Naive thymus-derived CD4-positive, alpha-beta T cell (primary cell): ENCODE measurements around the gene STK4. TPM values are rescaled to one million over a fixed set of nuclear protein-coding genes. Genes with fewer than 3 reads are reported as not detected.
A peak's percentile ranks its signal among the peaks of the same experiment; 100 is the strongest.
"Not testable (repeated sequence)": the region's sequence is repeated elsewhere in the genome, so short reads cannot be mapped to it uniquely, and the experiment has no call there.

Experiments used
- ATAC-seq: fragments of 150-1000 bp; cut with Tn5 transposase; 2 replicates; pipeline ENCODE4 v1.10.0; 2021; ENCODE audit warnings: mild to moderate bottlenecking, moderate library complexity
- CTCF ChIA-PET: fragments of 350-600 bp; sonication (Branson Sonifier 250); formaldehyde crosslinking; loops from one replicate; lab custom pipeline; 2021; ENCODE audit warnings: antibody characterized with exemption; lab: Charles Lee
- POLR2A ChIA-PET: fragments of 350-600 bp; sonication (Branson Sonifier 250); formaldehyde crosslinking; loops from one replicate; lab custom pipeline; 2021; ENCODE audit warnings: antibody characterized with exemption, inconsistent platforms; lab: Charles Lee
- DNase-seq, 9 donors: peaks; one replicate each; pipeline versions ENCODE4 v3.0.0 to v3.0.0-alpha.2; 2020 to 2022; ENCODE audit warnings: mixed read lengths in 1 of 9
- H3K27ac ChIP-seq: one replicate; pipeline ENCODE4 v1.7.0; 2013; ENCODE audit warnings: mild to moderate bottlenecking, low read depth, low read length, moderate library complexity
- H3K27me3 ChIP-seq, 2 donors: one replicate each; pipeline ENCODE4 v1.7.0; 2013; ENCODE audit warnings: low read length in 2 of 2, mild to moderate bottlenecking in 2 of 2, moderate library complexity in 2 of 2; ENCODE audit not compliant: control insufficient read depth in 2 of 2, insufficient read depth in 2 of 2
- H3K36me3 ChIP-seq, 3 experiments: 1 replicate in 2 of 3; 2 replicates in 1 of 3; pipeline ENCODE4 v1.7.0; 2013; ENCODE audit warnings: low read length in 3 of 3, mild to moderate bottlenecking in 3 of 3, moderate library complexity in 1 of 3; ENCODE audit not compliant: insufficient read depth in 3 of 3, control insufficient read depth in 2 of 3
- H3K4me1 ChIP-seq, 2 donors: one replicate each; pipeline ENCODE4 v1.7.0; 2013; ENCODE audit warnings: low read length in 2 of 2, mild to moderate bottlenecking in 2 of 2, moderate library complexity in 1 of 2; ENCODE audit not compliant: control insufficient read depth in 2 of 2, insufficient read depth in 2 of 2
- H3K4me3 ChIP-seq: 2 replicates; pipeline ENCODE4 v1.7.0; 2013; ENCODE audit warnings: mild to moderate bottlenecking, low read length
- H3K9me3 ChIP-seq, 3 experiments: 1 replicate in 2 of 3; 2 replicates in 1 of 3; pipeline ENCODE4 v1.7.0; 2013; ENCODE audit warnings: low read length in 3 of 3; ENCODE audit not compliant: control insufficient read depth in 2 of 3
- H3K27ac Mint-ChIP-seq, 9 donors: one replicate each; pipeline ENCODE4 v1.8.0; 2020 to 2022; ENCODE audit warnings: mixed read lengths in 9 of 9, mild to moderate bottlenecking in 8 of 9, moderate library complexity in 5 of 9, inconsistent platforms in 2 of 9
- H3K27me3 Mint-ChIP-seq, 5 donors: one replicate each; pipeline ENCODE4 v1.8.0; 2021 to 2022; ENCODE audit warnings: mixed read lengths in 5 of 5, mild to moderate bottlenecking in 1 of 5
- H3K36me3 Mint-ChIP-seq, 5 donors: one replicate each; pipeline ENCODE4 v1.8.0; 2020 to 2022; ENCODE audit warnings: mixed read lengths in 5 of 5, mild to moderate bottlenecking in 3 of 5, inconsistent platforms in 1 of 5
- H3K4me1 Mint-ChIP-seq, 7 donors: one replicate each; pipeline ENCODE4 v1.8.0; 2020 to 2022; ENCODE audit warnings: mixed read lengths in 7 of 7, mild to moderate bottlenecking in 3 of 7, inconsistent platforms in 1 of 7
- H3K4me3 Mint-ChIP-seq, 10 donors: one replicate each; pipeline ENCODE4 v1.8.0; 2020 to 2022; ENCODE audit warnings: mild to moderate bottlenecking in 10 of 10, mixed read lengths in 10 of 10, moderate library complexity in 6 of 10, inconsistent platforms in 2 of 10
- H3K9me3 Mint-ChIP-seq, 11 donors: one replicate each; pipeline ENCODE4 v1.8.0; 2020 to 2022; ENCODE audit warnings: mixed read lengths in 11 of 11, mild to moderate bottlenecking in 4 of 11, inconsistent platforms in 1 of 11, moderate library complexity in 1 of 11
- intact Hi-C, 2 donors: fragments of 100-400 bp; cut with micrococcal nuclease; formaldehyde crosslinking; loops; one replicate each; pipeline ENCODE4 v1.15.1; 2023
- polyA plus RNA-seq, 2 donors: library from polyadenylated mRNA; unstranded; fragments of 300-500 nt; fragmentation: Illumina TruSeq; gene quantifications; one replicate each; pipeline ENCODE4 v1.2.3, GENCODE V29; 2021
- total RNA-seq, 6 experiments: library from RNA in 5 of 6; stranded (reverse) in 5 of 6; gene quantifications; 1 replicate in 5 of 6; 2 replicates in 1 of 6; pipeline ENCODE4 v1.2.3 and lab custom pipeline; 2021 to 2026

Gene STK4
- total and polyA plus RNA-seq, 7 experiments from 2014 or later, result 175 to 383 (median 247) TPM

DNA sequence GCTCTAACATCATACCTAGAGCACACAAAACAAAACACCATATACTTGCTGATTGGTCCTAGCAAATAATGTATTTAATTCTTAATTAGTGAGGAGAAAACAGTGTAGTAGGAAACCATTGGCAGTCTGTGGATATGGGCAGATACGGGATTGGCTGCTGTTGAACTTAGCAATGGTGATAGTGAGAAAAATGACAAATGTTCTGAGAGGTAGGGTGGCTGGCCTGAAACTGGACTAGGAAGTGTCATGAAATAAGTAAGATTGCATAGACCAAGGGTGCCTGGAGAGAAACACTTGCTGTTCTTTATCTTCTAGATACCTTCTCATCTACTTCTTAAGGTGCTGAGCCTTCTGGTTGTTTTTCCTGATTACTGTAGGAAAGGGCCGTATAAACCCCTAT is 56.8 kb downstream of the STK4 start:
- H3K27me3 Mint-ChIP-seq, H3K4me3 ChIP-seq, H3K9me3 ChIP-seq, H3K4me3 Mint-ChIP-seq, ATAC-seq, CTCF ChIA-PET, H3K9me3 Mint-ChIP-seq, H3K27me3 ChIP-seq, POLR2A ChIA-PET, DNase-seq: not testable (repeated sequence)
- Histone ChIP-seq H3K4me1 (peaks cover under 1 to 11% of the 10 kb centered on the region in 2 donors), H3K27ac (peak overlapping the region; percentile 26), H3K36me3 (peaks cover 12 to 80% (median 39%) of the 10 kb centered on the region in 3 experiments)
- Mint-ChIP-seq H3K36me3 (peaks cover 15 to 67% (median 35%) of the 10 kb centered on the region in 5 donors), H3K27ac (peak overlapping the region in 8 of 9 donors; percentile 8 to 69 (median 54)), H3K4me1 (peaks cover 21 to 89% (median 83%) of the 10 kb centered on the region in 7 donors)
- intact Hi-C loops, result loop anchor here in 1 of 2 donors (2.0 kb wide), 1 partner anchor 24 kb away; no protein-coding TSS in a partner anchor

DNA sequence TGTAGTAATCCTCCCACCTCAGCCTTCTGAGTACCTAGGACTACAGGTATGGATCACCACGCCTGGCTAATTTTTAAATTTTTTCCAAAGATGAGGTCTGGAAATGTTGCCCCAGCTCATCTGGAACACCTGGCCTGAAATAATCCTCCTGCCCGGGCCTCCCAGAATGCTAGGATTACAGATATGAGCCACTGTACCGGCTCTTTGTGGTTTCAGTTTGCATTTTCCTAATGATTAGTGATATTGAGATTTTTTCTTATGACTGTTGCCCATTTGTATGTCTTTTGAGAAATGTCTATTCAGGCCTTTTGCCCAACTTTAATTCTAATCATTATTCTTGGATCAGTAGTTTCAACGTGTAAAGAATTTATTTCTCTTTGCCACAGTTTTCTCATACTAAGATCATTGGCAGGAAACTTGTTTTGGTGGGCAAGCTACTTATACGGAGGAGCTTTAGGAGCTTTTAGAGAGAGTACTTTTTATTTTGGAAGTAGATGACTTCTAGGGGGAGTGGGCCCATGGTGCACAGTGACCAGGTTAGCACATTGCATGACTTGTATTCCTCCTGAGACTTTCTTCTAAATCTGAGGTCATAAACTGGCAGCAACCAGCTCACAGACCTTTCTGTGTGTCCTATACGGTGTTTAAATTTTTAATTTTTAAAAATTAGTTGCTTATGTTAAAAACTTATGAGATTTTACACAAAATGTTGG is 62.3 kb downstream of the STK4 start:
- Histone ChIP-seq H3K36me3 (peaks cover 18 to 67% (median 28%) of the 10 kb centered on the region in 3 experiments), H3K4me1 (peaks cover 33 to 43% of the 10 kb centered on the region in 2 donors), H3K4me3 (no peak overlapping the region), H3K9me3 (no peaks in the 10 kb centered on the region), H3K27ac (no peak overlapping the region), H3K27me3 (no peaks in the 10 kb centered on the region)
- intact Hi-C loops, result loop anchor here in 1 of 2 donors (1.0 kb wide), 2 partner anchors 11 kb away; no protein-coding TSS in a partner anchor
- Mint-ChIP-seq H3K27me3 (no peaks in the 10 kb centered on the region), H3K4me3 (peak overlapping the region in 4 of 10 donors; percentile 10 to 39 (median 20)), H3K36me3 (peaks cover 16 to 62% (median 38%) of the 10 kb centered on the region in 5 donors), H3K9me3 (no peaks in the 10 kb centered on the region), H3K27ac (peak overlapping the region in 8 of 9 donors; percentile 5 to 82 (median 26)), H3K4me1 (peaks cover 36 to 94% (median 78%) of the 10 kb centered on the region in 7 donors)
- ChIA-PET POLR2A (interaction anchor here (1.2 to 1.5 kb wide), 3 partner anchors 15 to 140 kb away, joined by 3 to 6 read pairs (median 3); no protein-coding TSS in a partner anchor), CTCF (interaction anchor here (0.7 to 1.4 kb wide), 3 partner anchors 14 to 421 kb away, joined by 3 to 5 read pairs (median 4); no protein-coding TSS in a partner anchor)
- DNase-seq, result no peak
- ATAC-seq, result no peak

DNA sequence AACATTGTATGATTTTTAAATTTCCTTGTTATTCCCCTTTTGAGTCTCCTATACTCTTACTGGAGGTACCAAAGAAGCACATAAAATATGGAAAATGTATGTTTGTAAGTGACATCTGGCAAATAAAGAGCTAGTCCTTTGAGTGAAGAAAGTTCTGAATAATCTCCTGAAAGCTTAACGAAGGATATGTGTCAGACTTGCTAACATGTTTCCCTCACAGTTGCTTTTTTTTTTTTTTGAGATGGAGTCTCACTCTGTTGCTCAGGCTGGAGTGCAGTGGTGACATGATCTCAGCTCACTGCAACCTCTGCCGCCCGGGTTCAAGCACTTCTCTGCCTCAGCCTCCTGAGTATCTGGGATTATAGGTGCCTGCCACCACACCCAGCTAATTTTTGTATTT is 63.6 kb downstream of the STK4 start:
- DNase-seq, result no peak
- H3K9me3 ChIP-seq, result no peaks in the 10 kb centered on the region
- Mint-ChIP-seq H3K4me3 (no peak overlapping the region), H3K36me3 (peaks cover 16 to 53% (median 36%) of the 10 kb centered on the region in 5 donors), H3K27me3 (no peaks in the 10 kb centered on the region), H3K9me3 (no peaks in the 10 kb centered on the region), H3K27ac (peak overlapping the region in 5 of 9 donors; percentile 21 to 81 (median 66)), H3K4me1 (peaks cover 45 to 97% (median 81%) of the 10 kb centered on the region in 7 donors)
- ChIA-PET CTCF (interaction anchor here (0.5 to 1.4 kb wide), 3 partner anchors 12 to 192 kb away, joined by 3 to 8 read pairs (median 4); partner anchors contain the start of gene SEMG2), POLR2A (interaction anchor here (1.5 kb wide), 1 partner anchor 13 kb away, joined by 6 read pairs; no protein-coding TSS in a partner anchor)
- no peaks in the 10 kb centered on the region for H3K27me3 ChIP-seq
- H3K4me3 ChIP-seq, result no peak overlapping the region
- intact Hi-C loops, result loop anchor here in 1 of 2 donors (1.0 kb wide), 2 partner anchors 9 to 13 kb away; no protein-coding TSS in a partner anchor
- no peak overlapping the region for H3K27ac ChIP-seq
- peaks cover 15 to 59% (median 26%) of the 10 kb centered on the region in 3 experiments for H3K36me3 ChIP-seq
- ATAC-seq, result no peak
- peaks cover 40 to 49% of the 10 kb centered on the region in 2 donors for H3K4me1 ChIP-seq

DNA sequence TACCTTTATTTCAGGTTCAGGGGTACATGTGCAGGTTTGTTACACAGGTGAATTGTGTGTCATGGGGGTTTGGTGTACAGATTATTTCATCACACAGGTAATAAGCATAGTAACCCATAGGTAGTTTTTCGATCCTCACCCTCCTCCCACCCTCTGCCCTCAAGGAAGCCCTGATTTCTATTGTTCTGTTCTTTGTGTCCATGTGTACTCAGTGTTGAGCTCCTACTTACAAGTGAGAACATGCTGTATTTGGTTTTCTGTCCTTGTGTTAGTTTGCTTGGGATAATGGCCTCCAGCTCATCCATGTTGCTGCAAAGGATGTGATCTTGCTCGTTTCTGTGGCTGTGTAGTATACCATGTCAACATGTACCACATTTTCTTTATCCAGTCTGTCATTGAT is 66.0 kb downstream of the STK4 start:
- ChIA-PET POLR2A (no interaction called here), CTCF (no interaction called here)
- peaks cover 43 to 61% of the 10 kb centered on the region in 2 donors for H3K4me1 ChIP-seq
- no peaks in the 10 kb centered on the region for H3K27me3 Mint-ChIP-seq
- intact Hi-C loops, result no loop called here
- peak overlapping the region in 8 of 9 donors; percentile 11 to 83 (median 63) for H3K27ac Mint-ChIP-seq
- H3K9me3 Mint-ChIP-seq, result no peaks in the 10 kb centered on the region
- no peak for DNase-seq
- H3K36me3 Mint-ChIP-seq, result peaks cover 11 to 45% (median 27%) of the 10 kb centered on the region in 5 donors
- H3K9me3 ChIP-seq, result no peaks in the 10 kb centered on the region
- H3K4me1 Mint-ChIP-seq, result peaks cover 53 to 99% (median 81%) of the 10 kb centered on the region in 7 donors
- H3K4me3 ChIP-seq, result no peak overlapping the region
- peak overlapping the region in 6 of 10 donors; percentile 6 to 54 (median 32) for H3K4me3 Mint-ChIP-seq
- no peaks in the 10 kb centered on the region for H3K27me3 ChIP-seq
- no peak for ATAC-seq
- H3K36me3 ChIP-seq, result peaks cover 5 to 44% (median 6%) of the 10 kb centered on the region in 3 experiments
- H3K27ac ChIP-seq, result no peak overlapping the region

DNA sequence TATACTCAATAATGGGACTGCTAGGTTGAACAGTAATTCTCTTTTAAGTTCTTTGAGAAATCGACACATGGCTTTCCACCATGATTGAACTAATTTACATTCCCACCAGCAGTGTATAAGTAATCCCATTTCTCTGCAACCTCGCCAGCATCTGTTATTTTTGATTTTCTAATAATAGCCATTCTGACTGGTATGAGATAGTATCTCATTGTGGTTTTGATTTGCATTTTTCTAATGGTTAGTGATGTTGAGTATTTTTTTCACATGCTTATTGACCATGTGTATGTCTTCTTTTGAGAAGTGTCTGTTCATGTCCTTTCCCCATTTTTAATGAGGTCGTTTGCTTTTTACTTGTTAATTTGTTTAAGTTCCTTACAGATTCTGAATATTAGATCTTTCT is 66.5 kb downstream of the STK4 start:
- H3K36me3 ChIP-seq, result peaks cover 5 to 41% (median 6%) of the 10 kb centered on the region in 3 experiments
- Mint-ChIP-seq H3K4me3 (peak overlapping the region in 7 of 10 donors; percentile 6 to 54 (median 35)), H3K27ac (peak overlapping the region in 7 of 9 donors; percentile 11 to 83 (median 72)), H3K27me3 (no peaks in the 10 kb centered on the region), H3K4me1 (peaks cover 50 to 99% (median 82%) of the 10 kb centered on the region in 7 donors), H3K9me3 (no peaks in the 10 kb centered on the region), H3K36me3 (peaks cover 8 to 41% (median 24%) of the 10 kb centered on the region in 5 donors)
- POLR2A ChIA-PET, result interaction anchor here (0.8 kb wide), 1 partner anchor 54 kb away, joined by 3 read pairs; no protein-coding TSS in a partner anchor
- H3K9me3 ChIP-seq, result no peaks in the 10 kb centered on the region
- intact Hi-C loops, result no loop called here
- no peak for DNase-seq
- no peak overlapping the region for H3K4me3 ChIP-seq
- H3K27me3 ChIP-seq, result no peaks in the 10 kb centered on the region
- peaks cover 48 to 64% of the 10 kb centered on the region in 2 donors for H3K4me1 ChIP-seq
- ATAC-seq, result no peak
- CTCF ChIA-PET, result no interaction called here
- H3K27ac ChIP-seq, result no peak overlapping the region

DNA sequence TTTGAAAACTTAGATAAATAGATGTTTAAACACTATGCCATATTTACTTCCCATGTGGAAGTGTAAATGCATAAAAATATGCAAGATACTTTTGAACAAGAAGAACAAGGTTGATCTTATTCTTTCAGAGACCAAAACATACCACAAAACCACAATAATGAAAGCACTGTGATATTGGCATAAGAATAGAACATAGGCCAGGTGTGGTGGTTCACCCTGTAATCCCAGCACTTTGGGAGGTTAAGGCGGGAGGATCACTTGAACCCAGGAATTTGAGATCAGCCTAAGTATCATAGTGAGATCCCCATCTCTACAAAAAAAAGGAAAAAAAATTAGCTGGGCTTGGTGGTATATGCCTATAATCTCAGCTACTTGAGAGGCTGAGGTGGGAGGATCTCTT is 68.1 kb downstream of the STK4 start:
- peak in 4 of 9 donors; percentile 14 to 31 (median 25) for DNase-seq
- peaks cover 40 to 99% (median 81%) of the 10 kb centered on the region in 7 donors for H3K4me1 Mint-ChIP-seq
- no peaks in the 10 kb centered on the region for H3K27me3 Mint-ChIP-seq
- CTCF ChIA-PET, result interaction anchor here (0.7 to 1.7 kb wide), 3 partner anchors 10 to 61 kb away, joined by 3 to 9 read pairs (median 7); no protein-coding TSS in a partner anchor
- POLR2A ChIA-PET, result interaction anchor here (0.6 kb wide), 1 partner anchor 147 kb away, joined by 3 read pairs; no protein-coding TSS in a partner anchor
- H3K27ac ChIP-seq, result no peak overlapping the region
- H3K4me3 Mint-ChIP-seq, result peak overlapping the region in 8 of 10 donors; percentile 1 to 65 (median 33)
- peaks cover 1 to 30% (median 5%) of the 10 kb centered on the region in 3 experiments for H3K36me3 ChIP-seq
- H3K27me3 ChIP-seq, result no peaks in the 10 kb centered on the region
- intact Hi-C loops, result no loop called here
- H3K4me3 ChIP-seq, result no peak overlapping the region
- no peaks in the 10 kb centered on the region for H3K9me3 Mint-ChIP-seq
- H3K36me3 Mint-ChIP-seq, result peaks cover 6 to 30% (median 22%) of the 10 kb centered on the region in 5 donors
- peak; percentile 53 for ATAC-seq
- H3K27ac Mint-ChIP-seq, result peak overlapping the region in 7 of 9 donors; percentile 52 to 89 (median 65)
- H3K4me1 ChIP-seq, result peaks cover 48 to 55% of the 10 kb centered on the region in 2 donors
- no peaks in the 10 kb centered on the region for H3K9me3 ChIP-seq
